Measurements from ENCODE around the gene CTNND2.

Gene CTNND2

DNA sequence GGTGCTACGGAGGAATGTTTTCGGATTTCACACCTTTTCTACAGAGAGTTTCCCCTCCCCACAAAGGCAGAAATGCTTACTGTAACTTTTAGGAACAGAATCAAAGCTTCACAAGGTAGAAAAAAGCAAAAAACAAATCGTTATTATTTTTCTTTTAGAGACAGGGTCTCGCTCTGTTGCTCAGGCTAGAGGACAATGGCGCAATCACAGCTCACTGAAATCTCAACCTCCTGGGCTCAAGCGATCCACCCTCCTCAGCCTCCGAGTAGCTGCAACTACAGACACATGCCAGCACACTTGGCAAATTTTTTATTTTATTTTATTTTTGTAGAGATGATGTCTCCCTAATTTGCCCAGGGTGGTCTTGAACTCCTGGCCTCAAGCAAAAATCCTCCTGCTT, 394.5 kb downstream of the CTNND2 start:
- Mint-ChIP-seq H3K4me3 (no peak overlapping the region), H3K27ac (no peak overlapping the region)

GRCh38 chr5:11507156-11507910, 396.9 kb downstream of the CTNND2 start:
- DNase-seq (no peak), ATAC-seq (no peak)
- no peak overlapping the region for H3K4me3 Mint-ChIP-seq
- H3K36me3 Mint-ChIP-seq (ENCODE audit: low read depth): no peaks in the 10 kb centered on the region
- no peaks in the 10 kb centered on the region for H3K9me3 Mint-ChIP-seq
- no peaks in the 10 kb centered on the region for H3K4me1 Mint-ChIP-seq
- H3K27ac Mint-ChIP-seq: no peak overlapping the region
- no peaks in the 10 kb centered on the region for H3K27me3 Mint-ChIP-seq

More for the DNA sequence above, 394.5 kb downstream of the CTNND2 start:
- Mint-ChIP-seq H3K4me1 (no peaks in the 10 kb centered on the region), H3K27me3 (no peaks in the 10 kb centered on the region), H3K36me3 (ENCODE audit: low read depth) (no peaks in the 10 kb centered on the region), H3K9me3 (no peaks in the 10 kb centered on the region)
- no peak for DNase-seq
- no peak for ATAC-seq

DNA sequence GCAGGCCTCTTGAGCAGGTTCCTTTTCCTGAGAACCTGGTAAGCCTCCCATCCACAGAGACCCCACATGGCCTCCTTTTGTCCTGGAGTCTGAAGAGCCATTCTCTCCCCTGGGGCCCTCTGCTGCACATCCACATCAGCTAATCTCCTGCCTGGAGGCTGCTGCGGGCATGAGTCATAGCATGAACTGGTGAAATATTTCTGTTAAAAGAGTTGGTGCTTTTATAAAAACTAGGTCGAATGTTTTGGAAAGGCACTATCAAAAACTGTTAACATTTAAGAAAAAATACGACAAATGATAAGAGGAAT, 399.4 kb downstream of the CTNND2 start:
- no peaks in the 10 kb centered on the region for H3K36me3 Mint-ChIP-seq (ENCODE audit: low read depth)
- H3K4me1 Mint-ChIP-seq: no peaks in the 10 kb centered on the region
- DNase-seq: no peak
- no peak overlapping the region for H3K27ac Mint-ChIP-seq
- H3K4me3 Mint-ChIP-seq: no peak overlapping the region
- ATAC-seq: no peak
- no peaks in the 10 kb centered on the region for H3K9me3 Mint-ChIP-seq
- no peaks in the 10 kb centered on the region for H3K27me3 Mint-ChIP-seq

DNA sequence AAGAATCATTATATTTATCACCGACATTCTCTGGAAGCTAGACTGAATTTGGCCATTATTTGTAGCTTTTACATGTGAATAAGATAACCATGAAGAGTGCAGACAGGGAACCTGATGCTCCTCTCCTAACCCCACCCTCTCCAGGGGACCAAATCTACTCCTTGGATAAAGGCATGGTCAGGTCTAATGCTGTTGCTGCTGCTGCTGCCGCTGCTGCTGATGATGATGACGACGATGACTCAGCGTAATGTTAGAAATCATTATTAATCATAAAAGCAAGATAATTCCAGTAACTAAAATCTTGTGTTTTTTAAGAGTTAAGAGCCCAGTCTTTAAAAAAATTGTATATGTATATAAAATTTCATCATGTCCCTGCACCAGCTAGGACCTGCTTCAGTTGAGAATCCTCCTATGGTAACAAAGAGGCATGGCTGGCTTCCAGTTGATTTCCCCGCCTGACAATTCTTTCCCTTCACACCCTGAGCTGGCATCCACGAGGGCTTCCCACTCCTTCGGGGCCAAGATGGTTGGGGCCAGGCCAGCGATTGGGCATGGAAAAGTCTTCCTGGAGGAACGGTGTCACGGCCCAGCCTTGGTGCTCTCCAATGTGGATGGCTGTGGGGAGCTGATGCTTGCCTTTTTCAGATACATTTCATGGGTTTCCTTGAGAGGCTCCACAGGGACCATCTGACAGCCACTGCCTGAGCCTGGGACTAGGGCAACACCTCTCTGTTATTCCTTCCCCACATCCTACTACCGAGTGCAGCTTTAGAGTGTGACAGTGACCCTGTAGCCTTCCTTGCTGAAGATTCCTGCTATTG, 400.0 kb downstream of the CTNND2 start:
- Mint-ChIP-seq H3K4me3 (no peak overlapping the region), H3K36me3 (ENCODE audit: low read depth) (no peaks in the 10 kb centered on the region), H3K27ac (no peak overlapping the region), H3K9me3 (no peaks in the 10 kb centered on the region), H3K27me3 (no peaks in the 10 kb centered on the region), H3K4me1 (no peaks in the 10 kb centered on the region)
- ATAC-seq (no peak), DNase-seq (no peak)

- no peaks in the 10 kb centered on the region for H3K9me3 Mint-ChIP-seq
- no peak overlapping the region for H3K4me3 Mint-ChIP-seq
- H3K4me1 Mint-ChIP-seq: no peaks in the 10 kb centered on the region
- no peak overlapping the region for H3K27ac Mint-ChIP-seq
- DNase-seq (no peak), ATAC-seq (no peak)
- peaks cover 2% of the 10 kb centered on the region for H3K27me3 Mint-ChIP-seq
- H3K36me3 Mint-ChIP-seq (ENCODE audit: low read depth): no peaks in the 10 kb centered on the region
Observed at GRCh38 chr5:11502783-11503182, 401.5 kb downstream of the CTNND2 start.

DNA sequence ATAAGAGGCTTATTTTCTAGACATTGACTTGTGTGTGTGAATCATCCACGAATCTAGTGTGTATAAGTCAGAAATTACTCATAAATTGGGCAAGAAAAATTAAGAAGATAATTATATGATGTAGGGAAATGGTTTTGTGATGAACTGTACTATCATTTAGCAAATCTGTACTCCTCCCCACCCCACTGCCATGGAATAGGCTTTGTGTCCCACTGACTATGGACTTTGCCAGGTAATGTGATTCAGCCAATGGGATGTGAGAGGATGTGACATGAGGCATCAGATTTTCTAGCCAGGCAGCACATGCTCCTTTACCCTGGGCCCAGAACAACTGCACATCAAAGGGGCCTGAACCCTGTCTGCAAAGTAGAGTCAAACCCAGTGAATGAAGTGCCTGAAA, 406.6 kb downstream of the CTNND2 start:
- DNase-seq: no peak
- Mint-ChIP-seq H3K9me3 (no peaks in the 10 kb centered on the region), H3K27ac (no peak overlapping the region), H3K4me1 (no peaks in the 10 kb centered on the region), H3K27me3 (peaks cover 3% of the 10 kb centered on the region), H3K4me3 (no peak overlapping the region), H3K36me3 (ENCODE audit: low read depth) (no peaks in the 10 kb centered on the region)
- no peak for ATAC-seq

- Mint-ChIP-seq H3K4me3 (no peak overlapping the region), H3K27me3 (peaks cover 3% of the 10 kb centered on the region), H3K36me3 (ENCODE audit: low read depth) (no peaks in the 10 kb centered on the region), H3K9me3 (no peaks in the 10 kb centered on the region), H3K27ac (no peak overlapping the region), H3K4me1 (no peaks in the 10 kb centered on the region)
- DNase-seq (no peak), ATAC-seq (no peak)
Observed at GRCh38 chr5:11496137-11496719, 408.0 kb downstream of the CTNND2 start.

GRCh38 chr5:11494340-11494739, 409.9 kb downstream of the CTNND2 start:
- peaks cover 3% of the 10 kb centered on the region for H3K27me3 Mint-ChIP-seq
- H3K4me3 Mint-ChIP-seq: no peak overlapping the region
- ATAC-seq: no peak
- H3K27ac Mint-ChIP-seq: no peak overlapping the region
- H3K36me3 Mint-ChIP-seq (ENCODE audit: low read depth): no peaks in the 10 kb centered on the region
- H3K4me1 Mint-ChIP-seq: no peaks in the 10 kb centered on the region
- DNase-seq: no peak
- no peaks in the 10 kb centered on the region for H3K9me3 Mint-ChIP-seq

DNA sequence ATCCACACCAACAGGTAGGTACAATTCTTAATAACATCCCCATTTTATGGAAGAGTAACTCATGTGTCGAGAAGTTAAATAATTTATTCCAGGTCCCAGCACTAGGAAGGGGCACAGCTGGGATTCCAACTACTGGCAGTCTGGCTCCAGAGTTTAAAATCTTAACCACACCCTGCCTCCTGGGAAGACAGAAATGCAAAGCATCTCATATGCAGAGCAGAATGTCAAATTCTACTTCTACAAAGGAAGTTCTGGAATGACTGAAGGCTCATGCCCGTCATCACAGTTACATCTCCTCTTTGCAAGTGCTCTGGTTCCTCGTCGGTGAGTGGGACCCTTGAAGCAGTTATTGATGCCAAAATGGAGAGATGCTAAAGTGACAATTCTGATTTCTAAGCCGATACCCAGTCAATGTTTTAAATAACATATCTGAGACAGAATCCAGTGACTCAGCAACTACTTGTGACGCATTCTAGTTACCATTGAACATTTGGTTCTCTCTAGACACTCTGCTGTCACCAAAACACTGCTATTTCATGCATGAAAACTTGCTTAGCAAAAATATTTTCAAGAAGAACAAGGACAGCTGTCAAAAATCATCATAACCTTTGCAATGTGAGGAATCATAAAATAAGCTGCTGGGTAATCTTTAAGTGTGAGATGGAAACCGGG, 412.7 kb downstream of the CTNND2 start:
- H3K27me3 Mint-ChIP-seq: no peaks in the 10 kb centered on the region
- H3K4me1 Mint-ChIP-seq: no peaks in the 10 kb centered on the region
- no peak overlapping the region for H3K27ac Mint-ChIP-seq
- no peaks in the 10 kb centered on the region for H3K9me3 Mint-ChIP-seq
- DNase-seq: no peak
- H3K4me3 Mint-ChIP-seq: no peak overlapping the region
- H3K36me3 Mint-ChIP-seq (ENCODE audit: low read depth): no peaks in the 10 kb centered on the region
- no peak for ATAC-seq

DNA sequence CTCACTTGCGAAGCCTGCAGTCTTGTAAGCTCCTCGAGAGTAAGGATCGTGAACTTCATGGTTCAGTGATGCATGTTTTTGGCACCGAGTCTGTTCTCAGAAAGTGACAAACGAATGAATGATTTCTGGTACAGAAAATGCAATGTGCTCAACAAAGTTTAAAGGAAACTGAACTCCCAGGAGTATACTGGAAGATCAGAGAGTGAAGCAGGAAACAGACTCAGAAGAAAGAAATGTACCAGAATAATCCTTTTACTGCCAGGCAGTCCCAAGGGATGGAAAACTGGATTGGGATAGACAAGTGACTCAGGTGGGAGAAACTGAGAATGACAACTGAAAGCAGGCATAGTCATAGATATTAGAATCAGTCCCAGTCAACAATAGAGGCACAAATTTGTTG, 420.6 kb downstream of the CTNND2 start:
- H3K9me3 Mint-ChIP-seq: no peaks in the 10 kb centered on the region
- no peaks in the 10 kb centered on the region for H3K36me3 Mint-ChIP-seq (ENCODE audit: low read depth)
- H3K4me3 Mint-ChIP-seq: no peak overlapping the region
- no peak overlapping the region for H3K27ac Mint-ChIP-seq
- ATAC-seq (no peak), DNase-seq (no peak)
- H3K4me1 Mint-ChIP-seq: no peaks in the 10 kb centered on the region
- peaks cover 6% of the 10 kb centered on the region for H3K27me3 Mint-ChIP-seq

GRCh38 chr5:11482011-11482410, 422.2 kb downstream of the CTNND2 start:
- Mint-ChIP-seq H3K9me3 (no peaks in the 10 kb centered on the region), H3K4me3 (no peak overlapping the region)

GRCh38 chr5:11477786-11478185, 426.5 kb downstream of the CTNND2 start:
- Mint-ChIP-seq H3K4me1 (no peaks in the 10 kb centered on the region), H3K9me3 (no peaks in the 10 kb centered on the region), H3K4me3 (no peak overlapping the region), H3K36me3 (ENCODE audit: low read depth) (no peaks in the 10 kb centered on the region), H3K27ac (no peak overlapping the region), H3K27me3 (peaks cover 4% of the 10 kb centered on the region)
- DNase-seq (no peak), ATAC-seq (no peak)

More at GRCh38 chr5:11482011-11482410, 422.2 kb downstream of the CTNND2 start:
- DNase-seq (no peak), ATAC-seq (no peak)
- Mint-ChIP-seq H3K27me3 (peaks cover 6% of the 10 kb centered on the region), H3K4me1 (no peaks in the 10 kb centered on the region), H3K27ac (no peak overlapping the region), H3K36me3 (ENCODE audit: low read depth) (no peaks in the 10 kb centered on the region)

DNA sequence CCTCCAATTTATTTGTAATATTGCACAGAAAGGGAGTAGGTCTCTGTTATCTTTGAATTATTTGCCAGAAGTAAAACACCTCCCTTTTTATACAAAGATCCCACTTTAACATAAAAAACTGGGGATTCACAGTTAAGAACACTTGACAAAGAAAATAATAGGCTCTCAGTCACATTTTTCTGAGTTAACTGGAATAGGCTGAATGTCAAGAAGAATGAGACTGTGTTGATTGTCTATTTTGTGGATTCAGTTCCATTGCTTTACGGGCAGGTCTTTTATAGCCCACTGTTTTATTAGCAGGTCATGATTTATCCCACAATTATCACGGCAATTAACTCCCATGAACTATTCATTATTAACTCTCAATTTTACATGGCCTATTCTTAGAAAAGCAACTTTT, 427.4 kb downstream of the CTNND2 start:
- no peaks in the 10 kb centered on the region for H3K27me3 Mint-ChIP-seq

DNA sequence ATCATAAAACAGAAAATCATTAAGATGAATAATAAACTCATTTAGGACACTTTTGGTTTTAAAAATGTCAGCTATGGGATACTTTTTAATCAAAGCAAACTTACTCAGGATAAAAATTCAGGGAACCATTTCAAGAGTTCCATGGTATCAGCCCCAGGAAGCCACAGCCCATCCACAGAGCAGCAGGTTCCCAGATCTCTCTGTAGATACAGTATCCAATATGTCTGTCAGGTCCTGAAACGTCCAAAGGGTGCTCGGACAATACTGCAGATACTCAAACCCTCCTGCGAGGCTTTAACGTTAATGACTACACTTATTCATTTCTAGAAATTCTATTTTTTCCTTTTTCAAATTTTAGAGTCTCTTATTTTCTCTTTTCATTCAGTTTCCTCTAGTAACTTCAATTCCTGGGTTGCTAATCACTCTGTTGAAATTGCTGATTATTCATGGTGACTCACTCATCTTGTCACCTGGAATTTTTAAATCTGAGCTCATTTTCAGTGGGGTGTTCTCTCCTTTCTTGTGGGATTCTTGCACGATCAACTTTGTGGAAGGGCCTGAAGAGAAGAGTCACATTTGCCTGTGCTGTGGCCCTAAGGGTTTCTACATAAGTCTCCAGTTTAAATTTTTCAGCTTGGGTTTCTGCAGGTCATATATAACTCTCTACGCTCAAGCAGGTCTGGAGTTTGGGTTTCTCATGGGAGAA, 435.8 kb downstream of the CTNND2 start:
- peaks cover 3% of the 10 kb centered on the region for H3K9me3 Mint-ChIP-seq
- no peaks in the 10 kb centered on the region for H3K27me3 Mint-ChIP-seq
- no peaks in the 10 kb centered on the region for H3K36me3 Mint-ChIP-seq (ENCODE audit: low read depth)
- ATAC-seq (no peak), DNase-seq (no peak)
- H3K4me3 Mint-ChIP-seq: no peak overlapping the region
- H3K27ac Mint-ChIP-seq: no peak overlapping the region
- no peaks in the 10 kb centered on the region for H3K4me1 Mint-ChIP-seq

More for the DNA sequence above, 427.4 kb downstream of the CTNND2 start:
- ATAC-seq (no peak), DNase-seq (no peak)
- H3K36me3 Mint-ChIP-seq (ENCODE audit: low read depth): no peaks in the 10 kb centered on the region
- no peak overlapping the region for H3K27ac Mint-ChIP-seq
- no peaks in the 10 kb centered on the region for H3K9me3 Mint-ChIP-seq
- H3K4me1 Mint-ChIP-seq: no peaks in the 10 kb centered on the region
- no peak overlapping the region for H3K4me3 Mint-ChIP-seq

All from activated naive CD8-positive, alpha-beta T cell treated with anti-CD3 and anti-CD28 coated beads, Interleukin-2, amount 50 U/mL, for 24 hours (primary cell).